Left lung (tissue), 10 donors: ENCODE measurements around the gene C1QTNF3. TPM values are rescaled to one million over a fixed set of nuclear protein-coding genes. Genes with fewer than 3 reads are reported as not detected.

ENCODE experiments used
- ATAC-seq: fragments of 200-7000 bp; cut with Tn5 transposase; one replicate; pipeline ENCODE4 v1.9.1; 2020; ENCODE audit warnings: moderate library complexity
- DNase-seq, 4 donors: peaks; one replicate each; pipeline ENCODE4 v3.0.0-alpha.2; 2013 to 2020
- H3K27ac ChIP-seq, 2 donors: fragments of 200-600 bp; sonication (generic) in 1 of 2; one replicate each; pipeline versions ENCODE4 v1.5.0 to v1.8.0; 2020 to 2021
- H3K27me3 ChIP-seq, 2 donors: fragments of 200-600 bp; sonication (generic) in 1 of 2; one replicate each; pipeline versions ENCODE4 v1.5.0 to v1.8.0; 2020 to 2021
- H3K36me3 ChIP-seq, 2 donors: fragments of 200-600 bp; sonication (generic) in 1 of 2; one replicate each; pipeline versions ENCODE4 v1.5.0 to v1.8.0; 2020 to 2021
- H3K4me1 ChIP-seq, 2 donors: fragments of 200-600 bp; one replicate each; pipeline ENCODE4 v1.8.0; 2021
- H3K4me3 ChIP-seq, 2 donors: fragments of 200-600 bp; sonication (generic) in 1 of 2; one replicate each; pipeline versions ENCODE4 v1.5.0 to v1.8.0; 2020 to 2021; ENCODE audit warnings: mild to moderate bottlenecking in 1 of 2
- H3K9me3 ChIP-seq, 2 donors: fragments of 200-600 bp; sonication (generic) in 1 of 2; one replicate each; pipeline versions ENCODE4 v1.5.0 to v1.8.0; 2020 to 2021
- CTCF ChIP-seq, 2 donors: fragments of 200-600 bp; sonication (generic) in 1 of 2; IDR thresholded peaks; one replicate each; pipeline versions ENCODE4 v1.5.0 to v1.8.0; 2021; ENCODE audit warnings: antibody characterized with exemption in 2 of 2
- intact Hi-C, 2 donors: fragments of 100-400 bp; cut with DNase I; formaldehyde crosslinking; loops; one replicate each; pipeline versions ENCODE4 v1.11.2 to v1.14.2; 2022
- polyA plus RNA-seq, 6 donors: library from polyadenylated mRNA; unstranded; fragments of 120-200 nt; gene quantifications; one replicate each; pipeline ENCODE4 v1.2.1, GENCODE V29; 2013; ENCODE audit not compliant: insufficient read length in 6 of 6
- total RNA-seq, 2 donors: library from RNA; stranded (reverse); fragmentation: NEBNext Ultra II Directional; extraction: Animal tissue kit (Norgen Biotek cat#: 25700); gene quantifications; one replicate each; pipeline ENCODE4 v1.2.1, GENCODE V29; 2021
- donor health status: DM: no; HTN: yes; CAD: no.
- donor health status: DM: no; HTN: no; CAD: no.

C1QTNF3 gene
- total and polyA plus RNA-seq, 8 donors = 4.5 to 31.1 (median 23.4) TPM

DNA sequence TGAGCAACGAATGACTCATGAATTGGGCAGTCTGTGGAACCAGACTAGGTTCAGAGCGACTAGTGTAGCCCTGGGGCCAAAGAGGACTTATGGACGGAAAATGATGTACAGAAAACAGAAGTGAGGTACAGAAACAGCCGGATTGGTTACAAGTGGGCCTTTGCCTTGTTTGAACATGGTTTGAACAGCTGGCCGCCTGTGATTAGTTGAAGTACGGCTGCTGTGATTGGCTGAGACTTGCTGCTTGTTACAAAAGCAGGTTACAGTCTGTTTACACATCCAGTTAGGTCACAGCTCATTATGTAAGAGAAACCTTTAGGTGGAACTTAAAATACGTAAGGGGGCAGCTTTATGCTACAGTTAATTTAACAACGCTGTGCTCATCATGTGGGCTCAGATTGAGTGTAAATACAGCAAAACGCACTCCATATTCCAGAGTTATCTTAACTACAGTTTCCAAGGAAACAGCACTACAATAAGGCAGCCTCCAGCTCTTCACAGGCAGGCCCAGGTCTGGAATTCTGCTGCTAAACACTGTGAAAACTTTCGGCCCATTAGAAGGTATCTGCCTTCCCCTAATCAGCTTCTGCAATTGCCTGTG is 41.7 kb downstream of the C1QTNF3 start:
- Histone ChIP-seq H3K36me3 (peaks cover 0 to 4% of the 10 kb centered on the region in 2 donors), H3K4me3 (no peak overlapping the region), H3K4me1 (peaks cover 0 to 9% of the 10 kb centered on the region in 2 donors), H3K9me3 (no peaks in the 10 kb centered on the region), H3K27ac (peak overlapping the region; percentile 73 to 82), H3K27me3 (no peaks in the 10 kb centered on the region)
- intact Hi-C loops = no loop called here
- ATAC-seq (peak; percentile 90), DNase-seq (peak; percentile 59 to 86 (median 68))
- no peak for TF ChIP-seq CTCF (IDR thresholded peaks at IDR 0.05)

DNA sequence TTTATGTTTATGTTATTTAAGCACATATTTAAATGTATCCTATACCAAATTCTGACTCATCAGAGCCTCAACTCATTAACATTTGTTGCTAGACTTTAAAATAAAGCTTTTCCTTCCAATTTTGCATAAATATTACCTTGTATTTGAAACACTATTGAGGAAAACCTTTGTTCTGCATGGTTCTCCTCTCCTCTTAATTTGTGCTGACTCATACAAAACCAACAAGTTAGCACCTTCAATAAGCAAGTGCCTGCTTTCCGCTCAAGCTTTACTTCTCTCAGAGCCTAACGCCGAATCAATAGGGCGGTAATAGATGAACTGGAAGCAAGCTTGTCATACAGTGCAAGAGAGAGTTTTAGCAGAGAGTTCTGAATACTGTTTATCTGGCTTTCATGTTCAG is 43.0 kb downstream of the C1QTNF3 start:
- peaks cover 0 to 6% of the 10 kb centered on the region in 2 donors for H3K4me1 ChIP-seq
- no peak for DNase-seq
- no peak overlapping the region for H3K4me3 ChIP-seq
- ATAC-seq = no peak
- no peak overlapping the region for H3K27ac ChIP-seq
- H3K27me3 ChIP-seq = no peaks in the 10 kb centered on the region
- H3K9me3 ChIP-seq = no peaks in the 10 kb centered on the region
- intact Hi-C loops = no loop called here
- TF ChIP-seq CTCF (IDR thresholded peaks at IDR 0.05) = no peak
- H3K36me3 ChIP-seq = peaks cover 0 to 4% of the 10 kb centered on the region in 2 donors

- H3K4me1 ChIP-seq = peaks cover 0 to 6% of the 10 kb centered on the region in 2 donors
- intact Hi-C loops = no loop called here
- peaks cover 0 to 12% of the 10 kb centered on the region in 2 donors for H3K36me3 ChIP-seq
- no peaks in the 10 kb centered on the region for H3K27me3 ChIP-seq
- ATAC-seq (peak; percentile 74), DNase-seq (peak; percentile 36 to 81 (median 57))
- H3K9me3 ChIP-seq = no peaks in the 10 kb centered on the region
- no peak overlapping the region for H3K4me3 ChIP-seq
- peak; percentile 23 to 52 for TF ChIP-seq CTCF (IDR thresholded peaks at IDR 0.05)
- no peak overlapping the region for H3K27ac ChIP-seq
These were observed 45.6 kb downstream of the C1QTNF3 start for GRCh38 chr5:33997331-33997983.

DNA sequence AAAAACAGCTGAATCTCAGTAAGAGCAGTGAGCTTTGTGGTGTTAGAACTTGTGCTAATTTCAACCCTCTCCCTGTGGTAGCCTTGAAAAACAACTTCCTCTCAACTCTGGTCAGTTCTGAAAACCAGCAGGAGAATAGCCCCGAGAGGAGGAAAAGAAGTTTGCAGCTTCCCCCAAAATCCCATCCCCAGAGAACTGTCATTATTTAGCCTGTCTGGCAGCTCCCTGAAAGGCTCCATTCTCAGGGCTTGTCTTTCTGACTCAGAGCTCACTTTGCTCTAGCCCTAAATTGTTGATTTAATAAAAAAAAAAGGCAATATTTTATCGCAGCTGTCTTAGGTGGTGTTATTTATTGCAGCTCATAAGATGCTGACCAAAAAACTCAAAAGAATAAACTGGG is 47.1 kb downstream of the C1QTNF3 start:
- Histone ChIP-seq H3K27me3 (no peaks in the 10 kb centered on the region), H3K9me3 (no peaks in the 10 kb centered on the region), H3K4me1 (peaks cover 0 to 3% of the 10 kb centered on the region in 2 donors), H3K36me3 (peaks cover 0 to 12% of the 10 kb centered on the region in 2 donors), H3K4me3 (no peak overlapping the region), H3K27ac (no peak overlapping the region)
- no peak for DNase-seq
- no peak for ATAC-seq
- intact Hi-C loops = no loop called here
- TF ChIP-seq CTCF (IDR thresholded peaks at IDR 0.05) = no peak

- DNase-seq = no peak
These were observed 48.2 kb downstream of the C1QTNF3 start for GRCh38 chr5:33994845-33995244.

More at GRCh38 chr5:33994845-33995244, 48.2 kb downstream of the C1QTNF3 start:
- TF ChIP-seq CTCF (IDR thresholded peaks at IDR 0.05) = no peak
- H3K4me1 ChIP-seq = no peaks in the 10 kb centered on the region
- H3K27me3 ChIP-seq = no peaks in the 10 kb centered on the region
- peak; percentile 29 for ATAC-seq
- H3K4me3 ChIP-seq = no peak overlapping the region
- intact Hi-C loops = no loop called here
- H3K9me3 ChIP-seq = no peaks in the 10 kb centered on the region
- no peak overlapping the region for H3K27ac ChIP-seq
- peaks cover 0 to 12% of the 10 kb centered on the region in 2 donors for H3K36me3 ChIP-seq
